ENCODE measurements around the gene EHBP1L1. TPM values are rescaled to one million over a fixed set of nuclear protein-coding genes. Genes with fewer than 3 reads are reported as not detected.
"Not testable (repeated sequence)": the region's sequence is repeated elsewhere in the genome, so short reads cannot be mapped to it uniquely, and the experiment has no call there.

The EHBP1L1 gene
- polyA plus RNA-seq, 3 donors = 9.7 to 70.4 (median 48.5) TPM

DNA sequence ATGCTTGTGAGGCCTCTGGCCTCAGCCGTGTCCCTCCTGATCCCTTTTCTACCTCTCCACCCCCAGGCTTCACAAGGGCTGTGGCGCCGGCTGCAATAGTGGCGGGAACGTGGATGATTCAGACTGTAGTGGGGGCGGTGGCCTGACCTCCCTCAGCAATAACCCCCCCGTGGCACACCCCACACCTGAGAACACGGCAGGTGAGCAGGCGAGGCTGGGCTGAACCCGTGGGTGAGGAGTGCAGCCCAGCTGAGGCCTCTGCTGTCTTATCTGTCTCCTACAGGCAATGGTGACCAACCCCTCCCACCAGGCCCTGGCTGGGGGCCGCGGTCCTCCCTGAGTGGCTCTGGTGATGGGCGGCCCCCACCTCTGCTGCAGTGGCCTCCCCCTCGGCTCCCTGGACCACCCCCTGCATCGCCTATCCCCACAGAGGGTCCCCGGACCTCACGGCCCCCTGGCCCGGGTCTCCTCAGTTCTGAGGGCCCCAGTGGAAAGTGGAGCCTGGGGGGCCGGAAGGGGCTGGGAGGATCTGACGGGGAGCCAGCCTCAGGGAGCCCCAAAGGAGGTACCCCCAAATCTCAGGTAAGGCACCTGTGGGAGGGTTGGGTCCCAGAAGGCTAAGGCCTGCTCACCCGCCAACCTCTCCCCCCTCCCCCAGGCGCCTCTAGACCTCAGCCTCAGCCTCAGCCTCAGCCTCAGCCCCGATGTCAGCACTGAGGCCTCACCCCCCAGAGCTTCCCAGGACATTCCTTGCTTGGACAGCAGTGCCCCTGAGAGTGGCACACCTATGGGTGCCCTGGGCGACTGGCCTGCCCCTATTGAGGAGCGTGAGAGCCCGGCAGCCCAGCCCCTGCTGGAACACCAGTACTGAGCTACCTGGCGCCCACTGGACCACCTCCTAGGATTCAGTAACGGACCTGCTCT lies 60.5 kb downstream of the EHBP1L1 start:
- 89 to 94% (median 93%) methylated on average over 24 to 28 of the region's 28 CpGs for whole genome bisulfite sequencing, 3 donors
- no peak overlapping the region for H3K27ac ChIP-seq (ENCODE audit: low read depth, low read length)

DNA sequence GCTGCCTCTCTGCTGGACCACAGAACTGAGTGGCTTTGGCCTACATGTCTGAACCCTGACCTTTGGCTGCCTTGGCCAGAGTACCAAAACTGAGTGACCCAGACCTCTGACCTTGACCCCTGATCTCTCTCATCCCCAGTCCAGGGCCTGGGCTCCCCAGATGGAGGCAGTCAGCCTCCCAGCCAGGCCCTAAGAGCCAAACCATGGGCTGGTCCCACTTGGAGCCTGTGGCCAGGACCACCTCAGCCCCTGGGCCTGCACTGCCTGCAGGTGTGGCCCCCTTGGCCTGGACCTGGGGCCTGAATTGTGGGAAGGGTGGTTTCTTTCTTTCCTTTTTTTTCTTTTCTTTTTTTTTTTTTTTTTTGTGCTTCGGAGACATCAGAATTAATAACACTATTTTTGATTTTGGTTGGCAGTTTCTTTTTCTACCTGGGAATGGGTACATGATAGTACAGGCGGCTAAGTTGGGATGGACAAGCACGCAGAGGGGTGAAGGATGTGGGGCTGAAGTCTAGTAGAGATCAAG lies 61.2 kb downstream of the EHBP1L1 start:
- H3K27ac ChIP-seq (ENCODE audit: low read depth, low read length) = no peak overlapping the region
- 84 to 92% (median 89%) methylated on average over 3 of the region's 3 CpGs for WGBS, 3 donors

DNA sequence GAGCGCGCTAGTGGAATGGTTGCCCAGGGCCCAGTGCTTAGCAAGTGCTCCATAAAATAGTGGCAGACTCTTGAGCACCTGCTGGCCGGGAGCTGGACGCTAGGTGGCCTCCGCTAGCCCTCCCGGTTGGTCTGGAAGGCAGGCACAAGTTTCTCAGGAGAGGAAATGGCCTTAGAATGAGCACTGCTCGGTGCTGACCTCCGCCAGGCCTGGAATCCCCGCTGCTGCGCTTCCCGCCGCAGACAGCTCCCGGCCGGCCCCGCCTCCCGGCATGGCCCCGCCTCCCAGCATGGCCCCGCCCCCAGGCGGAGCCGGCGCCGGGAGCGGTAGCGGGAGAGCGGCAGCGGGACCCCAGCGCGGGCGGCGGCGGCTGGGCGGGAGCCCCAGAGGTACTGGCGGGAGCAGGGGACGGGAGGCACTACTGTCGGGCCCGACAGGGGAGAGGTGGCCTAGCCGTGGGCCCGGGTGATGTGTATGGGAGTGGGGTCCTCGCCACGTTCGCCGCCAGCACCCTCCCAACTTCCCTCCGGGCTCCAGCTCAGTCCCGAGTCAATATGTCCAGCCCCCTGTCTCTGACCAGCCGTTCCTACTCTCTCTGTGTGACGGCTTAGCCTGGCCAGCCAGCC lies 62.1 kb downstream of the EHBP1L1 start, which contains the start of gene SIPA1:
SIPA1 (plus strand) TSS at position 308 of the 626 bp plus-strand sequence. CDS start 2,821 bp downstream, outside the sequence.
- H3K27ac ChIP-seq (ENCODE audit: low read depth, low read length) = peak within 1 kb of the TSS; percentile 87
- WGBS, 3 donors = 4 to 5% (median 4%) methylated on average over 37 to 46 of the region's 46 CpGs

DNA sequence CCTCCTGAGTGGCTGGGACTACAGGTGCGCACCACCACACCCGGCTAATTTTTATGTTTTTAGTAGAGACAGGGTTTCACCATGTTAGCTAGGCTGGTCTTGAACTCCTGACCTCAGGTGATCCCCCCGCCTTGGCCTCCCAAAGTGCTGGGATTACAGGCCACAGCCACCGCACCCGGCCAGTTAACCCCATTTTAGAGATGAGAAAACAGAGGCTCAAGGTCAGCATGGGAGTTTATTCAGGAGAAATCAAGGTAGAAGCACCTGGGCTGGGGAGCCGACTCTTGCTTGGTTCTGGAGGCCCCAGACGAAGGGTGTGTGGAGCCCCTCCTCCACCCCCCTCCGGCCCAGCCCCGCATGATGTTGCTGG lies 63.4 kb downstream of the EHBP1L1 start:
- not testable (repeated sequence) for H3K27ac ChIP-seq (ENCODE audit: low read depth, low read length)
- 82 to 88% (median 86%) methylated on average over 9 of the region's 9 CpGs for WGBS, 3 donors

DNA sequence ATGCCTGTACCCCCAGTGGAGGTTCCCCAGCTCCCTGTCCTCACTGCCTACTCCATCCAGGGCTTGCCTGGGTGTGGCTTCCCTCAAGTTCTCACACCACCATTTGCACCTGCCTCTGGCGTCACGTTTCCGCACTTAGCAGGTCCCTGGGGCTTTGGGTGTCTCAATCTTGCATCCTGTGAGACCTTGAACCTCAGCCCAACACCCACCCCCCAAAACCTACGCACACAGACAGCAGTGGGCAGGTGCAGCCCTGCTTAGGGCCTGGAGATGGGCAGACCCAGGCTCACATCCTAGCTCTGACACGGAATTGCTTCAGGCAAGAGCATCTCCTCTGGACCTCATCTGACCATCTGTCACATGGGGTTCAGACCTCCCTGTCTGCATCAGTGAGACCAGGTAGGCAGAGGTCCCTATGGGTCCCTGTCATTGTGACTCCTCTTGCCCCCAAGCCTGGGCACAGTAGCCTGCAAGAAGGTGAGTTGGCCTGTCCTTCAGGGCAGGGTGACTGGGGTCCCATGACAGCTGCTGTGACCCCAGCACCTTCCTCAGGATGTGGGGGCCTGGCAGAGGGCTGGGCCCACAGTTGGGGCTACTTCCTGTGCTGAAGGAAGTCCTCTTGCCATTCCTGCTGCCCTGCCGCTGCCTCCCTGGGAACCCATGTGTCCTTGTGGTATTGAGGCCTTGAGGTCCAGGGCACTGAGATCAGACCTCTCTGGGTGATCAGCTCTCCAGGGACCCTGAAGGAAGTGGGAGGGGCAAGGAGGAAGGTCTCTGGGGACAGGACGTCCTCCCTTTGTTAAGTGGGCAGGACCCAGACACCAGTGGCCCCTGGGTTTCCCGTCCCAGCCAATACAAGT lies 64.0 kb downstream of the EHBP1L1 start:
- H3K27ac ChIP-seq (ENCODE audit: low read depth, low read length) = peak overlapping the region; percentile 91
- 27 to 73% (median 37%) methylated on average over 8 of the region's 8 CpGs for WGBS, 3 donors

DNA sequence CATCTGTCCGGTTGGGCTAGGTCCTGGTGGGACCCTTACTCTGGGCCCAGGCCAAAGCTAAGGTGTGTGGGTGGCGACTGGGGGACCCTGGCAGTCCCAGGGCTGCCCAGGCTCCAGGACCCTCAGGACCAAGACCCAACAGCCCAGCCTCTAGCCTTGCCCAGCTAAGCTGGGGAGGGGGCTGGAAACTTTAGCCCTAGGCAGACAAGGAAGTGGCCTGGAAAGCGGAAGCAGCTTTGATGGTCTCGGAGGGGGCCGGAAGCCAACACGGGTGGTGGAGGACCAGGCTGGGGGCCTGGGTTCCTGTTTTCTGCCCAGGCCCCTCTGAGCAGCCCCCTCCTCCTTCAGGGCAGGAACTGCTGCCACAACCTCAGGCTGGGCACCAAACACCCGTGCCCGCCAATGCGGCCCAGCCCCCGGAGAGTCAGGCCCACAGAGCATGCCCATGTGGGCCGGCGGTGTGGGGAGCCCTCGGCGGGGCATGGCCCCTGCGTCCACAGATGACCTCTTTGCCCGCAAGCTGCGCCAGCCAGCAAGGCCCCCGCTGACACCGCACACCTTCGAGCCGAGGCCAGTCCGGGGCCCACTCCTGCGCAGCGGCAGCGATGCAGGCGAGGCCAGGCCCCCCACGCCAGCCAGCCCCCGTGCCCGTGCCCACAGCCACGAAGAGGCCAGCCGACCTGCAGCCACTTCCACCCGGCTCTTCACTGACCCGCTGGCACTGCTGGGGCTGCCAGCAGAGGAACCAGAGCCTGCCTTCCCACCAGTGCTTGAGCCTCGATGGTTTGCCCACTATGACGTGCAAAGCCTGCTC lies 64.8 kb downstream of the EHBP1L1 start:
- 47 to 75% (median 52%) methylated on average over 33 to 35 of the region's 35 CpGs for WGBS, 3 donors
- peak overlapping the region; percentile 91 for H3K27ac ChIP-seq (ENCODE audit: low read depth, low read length)

DNA sequence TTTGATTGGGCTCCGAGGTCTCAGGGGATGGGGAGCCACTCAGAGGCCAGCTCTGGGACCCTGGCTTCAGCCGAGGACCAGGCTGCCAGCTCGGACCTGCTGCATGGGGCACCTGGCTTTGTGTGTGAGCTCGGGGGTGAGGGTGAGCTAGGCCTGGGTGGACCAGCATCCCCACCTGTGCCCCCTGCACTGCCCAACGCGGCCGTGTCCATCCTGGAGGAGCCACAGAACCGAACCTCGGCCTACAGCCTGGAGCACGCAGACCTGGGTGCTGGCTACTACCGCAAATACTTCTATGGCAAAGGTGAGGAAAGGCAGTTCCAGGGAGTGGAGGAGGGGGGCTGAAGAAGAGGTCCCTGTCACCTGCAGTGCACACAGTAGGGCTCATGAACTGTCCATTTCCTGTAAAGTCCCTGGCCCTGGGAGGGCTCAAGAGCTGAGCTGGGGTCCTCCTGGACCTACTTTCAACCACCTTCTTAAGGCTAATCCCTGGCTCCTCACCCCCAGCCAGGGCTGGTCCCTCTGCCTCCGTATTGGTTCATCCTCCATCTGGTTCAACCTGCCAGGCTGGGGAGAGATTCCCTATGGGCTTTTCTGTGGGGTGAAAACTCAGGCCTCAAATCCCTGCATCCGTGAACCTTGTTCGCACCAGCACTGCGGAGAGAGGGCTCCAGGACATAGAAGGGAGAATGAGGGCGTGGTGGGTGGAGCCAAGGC lies 65.6 kb downstream of the EHBP1L1 start:
- WGBS, 3 donors = 66 to 89% (median 77%) methylated on average over 16 of the region's 16 CpGs

More for the DNA sequence above, 65.6 kb downstream of the EHBP1L1 start:
- no peak overlapping the region for H3K27ac ChIP-seq (ENCODE audit: low read depth, low read length)

Other genes starting within 250 kb of the EHBP1L1 start
- gene DPF2, start 242.2 kb upstream of the EHBP1L1 start, polyA plus RNA-seq = 10 to 100 TPM; 15.7 to 25.3 (median 20.2) TPM
- gene TIGD3, start 221.3 kb upstream of the EHBP1L1 start, polyA plus RNA-seq = under 1 TPM; 0.04 to 0.45 (median 0.08) TPM
- 10 to 100 TPM in 1 of 3 donors, 1 to 10 TPM in 2; 7.2 to 18.5 (median 8.2) TPM for gene SLC25A45, start 193.4 kb upstream of the EHBP1L1 start, polyA plus RNA-seq
- gene FRMD8, start 189.4 kb upstream of the EHBP1L1 start, polyA plus RNA-seq = 10 to 100 TPM; 16.5 to 30.6 (median 17.3) TPM
- 1,000 to 10,000 TPM in 1 of 3 donors, 100 to 1,000 TPM in 2; 598 to 1,041 (median 691) TPM for gene NEAT1, start 153.3 kb upstream of the EHBP1L1 start, polyA plus RNA-seq
- 1,000 to 10,000 TPM in 1 of 3 donors, 100 to 1,000 TPM in 1, 10 to 100 TPM in 1; 88.8 to 1,293 (median 187) TPM for gene MALAT1, start 77.0 kb upstream of the EHBP1L1 start, polyA plus RNA-seq
- 10 to 100 TPM; 55.1 to 77.2 (median 63.0) TPM for gene SCYL1, start 51.0 kb upstream of the EHBP1L1 start, polyA plus RNA-seq
- gene LTBP3, start 17.7 kb upstream of the EHBP1L1 start, polyA plus RNA-seq = 10 to 100 TPM; 44.3 to 69.5 (median 55.4) TPM
- gene ZNRD2, start 5.6 kb upstream of the EHBP1L1 start, polyA plus RNA-seq = 10 to 100 TPM; 50.0 to 72.9 (median 58.8) TPM
- 10 to 100 TPM; 52.2 to 74.9 (median 66.3) TPM for gene FAM89B, start 3.5 kb upstream of the EHBP1L1 start, polyA plus RNA-seq
- 1 to 10 TPM in 2 of 3 donors, under 1 TPM in 1; 0.20 to 4.4 (median 3.2) TPM for gene KCNK7, start 19.7 kb downstream of the EHBP1L1 start, polyA plus RNA-seq
- 10 to 100 TPM; 21.4 to 85.5 (median 66.0) TPM for gene MAP3K11, start 38.2 kb downstream of the EHBP1L1 start, polyA plus RNA-seq
- 10 to 100 TPM; 11.1 to 16.8 (median 13.3) TPM for gene PCNX3, start 39.7 kb downstream of the EHBP1L1 start, polyA plus RNA-seq
- gene SIPA1, start 62.0 kb downstream of the EHBP1L1 start, polyA plus RNA-seq = 100 to 1,000 TPM in 1 of 3 donors, 10 to 100 TPM in 2; 23.7 to 105 (median 36.3) TPM
- 10 to 100 TPM; 30.8 to 61.2 (median 50.4) TPM for gene RELA, start 86.9 kb downstream of the EHBP1L1 start, polyA plus RNA-seq
- 10 to 100 TPM; 41.6 to 55.1 (median 50.6) TPM for gene KAT5, start 136.2 kb downstream of the EHBP1L1 start, polyA plus RNA-seq
- 100 to 1,000 TPM in 1 of 3 donors, 10 to 100 TPM in 2; 41.9 to 103 (median 88.3) TPM for gene RNASEH2C, start 144.7 kb downstream of the EHBP1L1 start, polyA plus RNA-seq
- 10 to 100 TPM in 2 of 3 donors, 1 to 10 TPM in 1; 7.4 to 22.6 (median 10.0) TPM for gene AP5B1, start 204.9 kb downstream of the EHBP1L1 start, polyA plus RNA-seq
- gene OVOL1, start 211.0 kb downstream of the EHBP1L1 start, polyA plus RNA-seq = under 1 TPM in 2 of 3 donors, not detected in 1; 0.21 to 0.68 TPM

Measured in adipose tissue (tissue), 3 donors.